Stimulated activated CD4-positive, alpha-beta T cell treated with anti-CD3 and anti-CD28 coated beads, Interleukin-2, amount 100 ng/mL, for 24 hours (primary cell): ENCODE measurements around the gene JPH4.

ENCODE experiments used
- DNase-seq, 2 donors: peaks; one replicate each; pipeline ENCODE4 v3.0.0-alpha.2; 2020

Gene JPH4

GRCh38 chr14:23577710-23578392 lies 739 bp downstream of the JPH4 start:
- DNase-seq, result no peak

- no peak for DNase-seq
Observed at GRCh38 chr14:23577004-23577681, 1.4 kb downstream of the JPH4 start.

GRCh38 chr14:23573384-23574015 lies 5.1 kb downstream of the JPH4 start:
- DNase-seq, result no peak

GRCh38 chr14:23572836-23573235 lies 5.8 kb downstream of the JPH4 start:
- DNase-seq, result no peak

- no peak for DNase-seq
Observed at GRCh38 chr14:23572524-23572828, 6.1 kb downstream of the JPH4 start.

- no peak for DNase-seq
Observed at GRCh38 chr14:23571701-23572523, 6.7 kb downstream of the JPH4 start.

GRCh38 chr14:23570806-23571483 lies 7.6 kb downstream of the JPH4 start:
- no peak for DNase-seq

- DNase-seq, result no peak
Observed at GRCh38 chr14:23569443-23570151, 9.0 kb downstream of the JPH4 start.

GRCh38 chr14:23568600-23569331 lies 9.8 kb downstream of the JPH4 start:
- no peak for DNase-seq

GRCh38 chr14:23568021-23568599 lies 10.5 kb downstream of the JPH4 start:
- DNase-seq, result no peak

GRCh38 chr14:23567186-23568020 lies 11.2 kb downstream of the JPH4 start, which contains the start of gene AP1G2:
TSS of gene AP1G2 (minus strand) at chr14:23567791. CDS start at chr14:23567314, 477 bp downstream.
- DNase-seq, result peak; percentile 91 to 94

GRCh38 chr14:23566778-23567185 lies 11.8 kb downstream of the JPH4 start:
- no peak for DNase-seq

GRCh38 chr14:23566112-23566777 lies 12.3 kb downstream of the JPH4 start:
- DNase-seq, result no peak

- no peak for DNase-seq
Observed at GRCh38 chr14:23565626-23566025, 13.0 kb downstream of the JPH4 start.

GRCh38 chr14:23564876-23565275 lies 13.7 kb downstream of the JPH4 start:
- no peak for DNase-seq

- no peak for DNase-seq
Observed at GRCh38 chr14:23564181-23564812, 14.3 kb downstream of the JPH4 start.

GRCh38 chr14:23563473-23564180 lies 15.0 kb downstream of the JPH4 start:
- DNase-seq, result no peak

GRCh38 chr14:23562822-23563472 lies 15.6 kb downstream of the JPH4 start:
- DNase-seq, result peak; percentile 67 to 70
